ENCODE results near the gene DPYSL5.

DNA sequence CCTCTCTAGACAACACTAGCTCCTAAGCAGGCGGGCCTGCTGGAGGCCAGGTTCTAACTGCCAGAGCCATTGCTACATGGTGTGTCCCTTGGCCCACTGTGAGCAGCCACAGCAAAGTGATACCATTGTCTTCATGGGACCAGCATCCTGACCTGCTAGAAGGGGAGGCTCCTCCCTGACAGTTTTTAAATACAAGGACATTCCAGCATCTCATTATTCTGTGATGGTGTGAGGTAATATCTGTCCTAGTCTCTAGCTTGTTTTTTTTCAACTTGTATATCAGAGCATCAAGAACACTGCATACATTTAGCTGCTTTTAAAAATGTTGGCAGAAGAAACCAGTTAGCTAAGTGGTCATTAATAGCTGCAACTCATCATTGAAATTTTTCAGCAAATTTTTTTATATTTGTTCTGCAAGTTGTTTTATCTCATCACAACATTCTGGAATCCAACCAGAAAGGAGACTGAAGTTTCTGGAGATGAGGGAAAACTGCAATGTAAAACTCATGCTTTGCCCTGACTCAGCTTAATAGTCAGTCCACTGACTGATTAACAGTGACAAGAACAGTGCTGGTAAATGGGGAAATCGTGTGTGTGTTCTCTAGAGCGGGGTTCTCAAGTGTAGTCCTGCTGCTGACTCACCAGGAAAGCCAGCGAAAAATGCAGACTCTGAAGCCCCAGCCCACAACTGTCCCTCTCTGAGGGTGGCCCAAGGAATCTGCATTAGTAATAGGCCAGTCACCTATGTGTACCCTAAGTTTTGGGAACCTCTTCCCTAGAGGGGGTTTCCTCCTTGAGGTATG, 140.3 kb downstream of the DPYSL5 start:
- TF ChIP-seq CTCF (IDR thresholded peaks at IDR 0.05; ENCODE audit: insufficient read depth, low read depth, low read length) (no peak), EZH2 (IDR thresholded peaks at IDR 0.05; ENCODE audit: insufficient read depth, low read length) (no peak)

Data from astrocyte (in vitro differentiated cells and primary cell).